GM18861 (cell line): ENCODE measurements around the gene UBE2G2.

ENCODE experiments used
- ATAC-seq: cut with Tn5 transposase; IDR thresholded peaks from one replicate; pipeline ENCODE4 v1.9.1; 2021; ENCODE audit not compliant: unreplicated experiment

The UBE2G2 gene

GRCh38 chr21:44752671-44753235, 48.9 kb downstream of the UBE2G2 start:
- no peak for ATAC-seq

DNA sequence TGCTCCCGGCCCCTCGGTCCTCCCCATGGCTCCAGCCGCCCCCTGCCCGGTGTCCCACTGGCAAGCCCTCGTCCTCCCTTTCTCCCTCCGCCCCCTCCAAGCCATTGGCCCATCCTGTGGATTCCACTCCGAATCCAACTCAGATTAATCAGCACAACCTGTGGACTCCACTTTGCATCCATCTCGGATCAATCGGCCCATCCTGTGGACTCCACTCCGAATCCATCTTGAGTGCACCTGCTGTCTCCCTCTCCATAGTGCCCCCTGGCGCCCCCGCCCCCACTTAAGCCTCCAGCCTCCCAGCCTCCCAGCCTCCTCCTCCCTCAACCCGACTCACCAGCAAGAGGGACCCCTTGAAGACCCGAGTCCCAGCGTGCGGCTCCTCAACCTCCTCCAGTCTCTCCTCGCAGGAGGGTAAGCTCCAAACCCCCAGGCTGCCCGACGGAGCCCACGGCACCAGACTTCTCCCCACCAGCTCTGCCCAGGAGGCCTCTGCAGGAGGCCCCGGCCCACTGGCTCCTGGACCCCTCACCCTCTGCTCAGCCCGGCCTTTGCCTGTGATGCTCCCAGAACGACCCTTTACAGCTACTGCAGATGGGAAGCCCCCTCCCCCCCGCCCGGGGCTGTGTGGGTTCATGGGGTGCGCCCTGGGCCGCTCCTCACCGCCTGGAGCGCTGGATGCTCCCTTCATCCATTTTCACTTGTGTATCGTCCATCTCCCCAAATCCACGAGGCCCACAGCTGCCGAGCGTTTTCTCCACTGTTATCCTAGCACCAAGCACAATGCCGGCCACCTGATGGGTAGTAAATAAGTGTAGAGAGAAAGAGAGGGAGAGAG, 49.6 kb downstream of the UBE2G2 start:
- no peak for ATAC-seq

GRCh38 chr21:44751186-44751798, 50.3 kb downstream of the UBE2G2 start:
- ATAC-seq, result no peak

- no peak for ATAC-seq
These were observed 51.0 kb downstream of the UBE2G2 start for GRCh38 chr21:44750675-44751025.

- ATAC-seq, result no peak
These were observed 51.6 kb downstream of the UBE2G2 start for GRCh38 chr21:44749759-44750674.

GRCh38 chr21:44749116-44749758, 52.4 kb downstream of the UBE2G2 start:
- no peak for ATAC-seq

GRCh38 chr21:44748621-44749020, 53.0 kb downstream of the UBE2G2 start:
- ATAC-seq, result no peak

GRCh38 chr21:44742418-44743153, 59.0 kb downstream of the UBE2G2 start:
- ATAC-seq, result no peak

DNA sequence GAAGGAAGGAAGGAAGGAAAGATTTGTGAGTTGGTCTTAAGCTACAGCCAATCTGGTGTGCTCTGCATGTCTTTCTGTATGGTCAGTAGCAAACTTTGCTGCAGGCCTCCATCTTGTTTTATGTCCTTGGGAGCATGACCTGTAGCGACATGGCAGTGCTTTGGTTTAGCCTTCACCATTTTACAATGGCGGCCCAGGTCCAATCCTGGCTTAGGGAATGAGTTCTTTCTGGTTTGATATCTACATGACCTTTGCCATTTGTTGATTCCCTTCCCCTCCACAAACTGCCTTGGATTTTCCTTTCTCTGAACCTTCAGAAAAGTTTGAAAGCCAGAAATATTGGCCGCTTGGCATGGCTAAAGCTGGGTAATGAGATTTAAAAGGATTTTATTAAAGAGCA, 59.7 kb downstream of the UBE2G2 start:
- no peak for ATAC-seq

DNA sequence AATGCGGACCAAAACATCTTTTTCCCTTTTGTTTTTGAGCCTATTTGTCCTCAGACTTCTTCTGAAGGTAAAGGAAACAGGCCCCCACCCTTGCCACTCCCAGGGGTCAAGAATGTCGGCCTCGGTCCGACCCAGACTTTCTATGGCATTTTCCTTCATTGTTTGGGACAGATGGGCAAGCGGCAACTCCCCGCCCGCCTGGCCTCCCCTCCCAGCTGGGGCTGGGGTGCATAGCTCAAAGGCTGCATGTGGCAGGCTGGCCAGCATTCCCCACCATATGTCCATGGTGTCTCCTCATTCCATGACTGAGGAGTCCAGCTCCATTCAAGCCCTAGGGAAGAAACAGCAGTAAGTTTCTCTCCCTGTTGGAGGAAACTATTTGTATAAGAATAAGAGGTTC, 60.9 kb downstream of the UBE2G2 start:
- no peak for ATAC-seq

DNA sequence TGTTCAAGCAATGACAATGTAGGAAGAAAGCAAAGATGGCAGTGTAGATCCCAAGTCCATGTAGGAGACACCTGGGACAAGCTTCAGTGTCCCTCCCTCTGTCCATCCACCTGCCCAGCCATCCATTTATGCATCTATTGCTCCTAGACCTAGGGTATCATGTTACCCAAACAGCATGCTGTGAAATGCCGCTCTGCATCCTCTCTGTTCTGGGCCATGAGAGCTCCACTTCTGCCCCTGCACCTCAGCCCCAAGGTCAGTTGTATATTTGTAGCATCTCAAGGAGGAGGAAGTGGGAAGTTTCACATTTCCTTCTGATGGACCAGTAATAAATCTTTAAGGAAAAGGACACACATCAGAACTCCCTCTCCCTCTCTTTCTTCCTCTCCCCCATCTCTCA, 62.3 kb downstream of the UBE2G2 start:
- ATAC-seq, result no peak

DNA sequence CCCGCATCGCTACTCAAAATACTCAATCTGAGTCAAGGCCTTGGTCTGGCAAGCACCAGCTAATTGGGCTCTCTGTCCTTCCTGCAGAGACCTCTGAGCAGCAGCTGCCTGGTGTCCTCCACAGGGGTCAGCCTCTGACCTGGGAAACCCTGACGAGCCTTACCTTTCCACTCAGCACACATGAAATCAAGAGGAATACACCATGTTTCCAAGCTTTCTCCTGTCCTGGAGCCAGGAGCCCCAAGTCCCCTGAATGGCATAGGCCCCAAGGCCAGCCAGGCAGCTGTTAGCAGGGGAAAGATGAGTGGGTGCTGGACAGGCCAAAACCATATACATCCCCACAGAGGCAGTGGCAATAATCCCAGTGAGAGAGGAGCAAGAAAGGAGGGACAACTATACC, 63.0 kb downstream of the UBE2G2 start:
- no peak for ATAC-seq

DNA sequence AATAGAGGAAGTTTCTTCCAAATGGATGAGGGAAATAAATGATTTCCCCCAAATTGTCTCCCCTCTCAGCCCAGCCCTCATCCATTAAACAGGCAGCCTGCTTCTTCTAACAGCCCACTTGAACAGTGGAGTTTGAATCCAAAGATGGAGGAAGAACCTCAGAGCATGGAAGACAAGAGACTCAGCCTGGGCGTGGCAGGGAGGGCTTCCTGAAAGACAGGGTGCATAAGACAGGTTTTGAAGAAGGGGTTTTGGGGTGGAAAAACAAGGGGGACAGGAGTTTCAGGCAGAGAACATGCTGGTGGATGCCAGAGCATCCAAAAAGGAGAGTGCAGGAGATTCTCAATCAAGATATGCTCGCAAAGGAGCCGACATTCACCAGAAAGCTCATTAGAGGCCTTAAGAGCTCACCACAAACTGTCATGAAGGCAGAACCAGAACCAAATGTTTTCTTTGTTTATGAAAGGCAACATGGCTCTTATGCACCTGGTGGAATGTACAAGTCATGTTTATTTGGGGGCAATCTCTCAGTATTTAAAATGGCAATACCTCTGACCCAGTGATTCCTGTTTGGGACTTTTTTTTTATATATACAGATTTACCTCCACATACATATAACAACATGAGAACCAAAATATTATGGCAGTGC, 63.8 kb downstream of the UBE2G2 start:
- no peak for ATAC-seq

DNA sequence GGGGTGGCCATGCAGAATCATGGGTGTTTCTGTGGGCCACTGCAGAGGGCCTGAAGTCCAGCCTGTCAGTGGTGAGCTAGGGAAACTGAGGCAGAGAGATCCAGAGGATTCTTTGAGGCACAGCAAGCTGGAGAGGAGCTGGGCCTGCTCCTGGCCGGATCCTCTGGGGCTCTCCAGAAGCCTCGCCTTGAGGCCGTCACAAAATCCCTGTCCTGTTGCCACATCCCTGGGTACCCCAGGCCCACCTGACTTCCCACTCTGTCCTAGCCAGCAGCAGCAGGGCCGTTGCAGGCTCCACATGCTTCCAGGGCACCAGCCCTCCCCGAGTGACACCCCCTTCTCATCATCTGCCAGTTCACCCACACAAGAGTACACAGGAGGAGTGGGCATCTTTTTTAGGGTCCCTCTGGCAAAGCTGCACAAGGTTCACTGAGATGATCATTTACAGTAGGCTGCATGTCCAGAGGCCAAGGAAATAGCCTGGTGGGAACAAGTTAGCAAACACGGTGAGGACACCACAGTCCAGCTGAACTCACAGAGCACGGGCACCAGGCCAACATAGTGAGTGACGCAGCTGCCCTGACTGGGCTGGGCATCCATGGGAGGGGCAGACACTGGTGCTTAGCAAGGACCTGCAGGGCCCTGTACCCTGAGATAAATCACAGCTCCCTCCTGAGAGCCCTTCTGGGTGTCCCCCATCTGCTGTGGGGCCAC, 65.2 kb downstream of the UBE2G2 start:
- ATAC-seq, result no peak

DNA sequence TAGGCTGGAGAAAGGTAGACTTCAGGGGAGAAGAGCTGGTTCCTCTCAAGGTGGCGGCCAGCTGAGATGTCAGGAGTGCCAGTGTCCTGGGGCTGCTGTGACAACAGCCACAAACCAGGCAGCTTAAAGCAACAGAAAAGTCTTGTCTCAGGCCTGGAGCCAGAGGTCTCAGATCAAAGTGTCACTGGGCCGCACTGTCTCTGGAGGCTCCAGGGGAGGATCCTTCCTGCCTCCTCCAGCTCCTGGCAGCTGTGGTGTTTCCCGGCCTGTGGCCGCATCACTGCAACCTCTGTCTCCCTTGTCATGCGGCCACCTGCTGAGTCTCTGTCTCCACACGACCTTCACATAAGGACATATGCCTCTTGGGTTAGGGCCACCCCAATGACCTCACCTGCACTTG, 65.8 kb downstream of the UBE2G2 start:
- no peak for ATAC-seq

DNA sequence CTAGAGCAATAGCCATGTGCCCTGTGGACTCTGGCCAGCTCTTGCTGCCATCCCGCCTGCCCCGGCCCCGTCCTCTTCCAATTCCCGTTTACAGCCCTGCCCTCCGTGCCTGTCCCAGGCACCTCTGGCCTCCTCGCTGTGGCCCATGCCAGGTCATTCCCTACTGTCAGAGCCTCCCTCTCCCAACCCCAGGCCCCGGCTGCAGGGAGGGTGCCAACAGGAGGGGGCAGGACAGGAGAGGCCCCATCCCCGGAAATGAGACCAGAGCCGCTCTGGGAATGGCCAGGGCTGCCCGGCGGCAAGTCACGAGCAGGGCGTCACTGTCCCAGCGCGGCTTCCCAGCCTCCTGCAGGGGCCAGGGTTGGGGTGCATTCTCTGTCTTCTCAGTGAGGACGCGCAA, 66.8 kb downstream of the UBE2G2 start:
- ATAC-seq, result no peak

GRCh38 chr21:44734026-44734745, 67.4 kb downstream of the UBE2G2 start:
- ATAC-seq, result no peak

DNA sequence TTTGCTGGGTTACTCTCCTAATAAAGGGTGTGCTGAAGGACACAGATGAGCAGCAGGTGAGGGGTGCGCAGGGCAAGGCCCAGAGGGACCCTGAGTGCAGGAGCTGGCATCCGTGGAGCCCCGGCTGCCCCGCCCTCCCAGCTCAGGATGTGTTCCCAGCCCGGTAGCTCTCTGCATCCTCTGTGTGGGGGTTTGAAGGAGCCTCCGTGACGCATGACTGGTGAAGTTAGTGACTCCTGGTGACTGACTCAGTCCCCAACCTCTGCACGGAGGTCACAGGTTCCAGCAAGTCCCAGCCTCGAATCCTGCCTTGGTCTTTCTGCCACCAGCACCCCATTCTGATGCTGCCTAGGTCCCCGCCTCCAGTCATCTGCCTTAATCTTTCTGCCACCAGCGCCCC, 68.7 kb downstream of the UBE2G2 start:
- no peak for ATAC-seq
